ENCODE data around the gene EPHA3. TPM values are rescaled to one million over a fixed set of nuclear protein-coding genes. Genes with fewer than 3 reads are reported as not detected.

Gene EPHA3
- total RNA-seq, 2 donors from 2014 or later = 9.4 to 11.9 TPM

GRCh38 chr3:89278302-89279025 lies 171.0 kb downstream of the EPHA3 start:
- Histone ChIP-seq H3K4me1 (replicated peaks) (no peaks in the 10 kb centered on the region), H3K4me3 (no peak overlapping the region), H3K36me3 (no peaks in the 10 kb centered on the region), H3K9me3 (no peaks in the 10 kb centered on the region), H3K27me3 (replicated peaks; ENCODE audit: insufficient read depth) (no peaks in the 10 kb centered on the region), H3K27ac (no peak overlapping the region)
- WGBS = 57% methylated on average over 9 of the region's 9 CpGs
- no peak for DNase-seq (ENCODE audit: low spot score)
- intact Hi-C loops (cut with DNase I) = no loop called here
- TF ChIP-seq, protein P1, sequence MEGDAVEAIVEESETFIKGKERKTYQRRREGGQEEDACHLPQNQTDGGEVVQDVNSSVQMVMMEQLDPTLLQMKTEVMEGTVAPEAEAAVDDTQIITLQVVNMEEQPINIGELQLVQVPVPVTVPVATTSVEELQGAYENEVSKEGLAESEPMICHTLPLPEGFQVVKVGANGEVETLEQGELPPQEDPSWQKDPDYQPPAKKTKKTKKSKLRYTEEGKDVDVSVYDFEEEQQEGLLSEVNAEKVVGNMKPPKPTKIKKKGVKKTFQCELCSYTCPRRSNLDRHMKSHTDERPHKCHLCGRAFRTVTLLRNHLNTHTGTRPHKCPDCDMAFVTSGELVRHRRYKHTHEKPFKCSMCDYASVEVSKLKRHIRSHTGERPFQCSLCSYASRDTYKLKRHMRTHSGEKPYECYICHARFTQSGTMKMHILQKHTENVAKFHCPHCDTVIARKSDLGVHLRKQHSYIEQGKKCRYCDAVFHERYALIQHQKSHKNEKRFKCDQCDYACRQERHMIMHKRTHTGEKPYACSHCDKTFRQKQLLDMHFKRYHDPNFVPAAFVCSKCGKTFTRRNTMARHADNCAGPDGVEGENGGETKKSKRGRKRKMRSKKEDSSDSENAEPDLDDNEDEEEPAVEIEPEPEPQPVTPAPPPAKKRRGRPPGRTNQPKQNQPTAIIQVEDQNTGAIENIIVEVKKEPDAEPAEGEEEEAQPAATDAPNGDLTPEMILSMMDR (IDR thresholded peaks at IDR 0.05) = no peak
- no peak for TF ChIP-seq POLR2A (IDR thresholded peaks at IDR 0.05)
- no peak for TF ChIP-seq POLR2AphosphoS5 (IDR thresholded peaks at IDR 0.05)

GRCh38 chr3:89280301-89280700 lies 172.9 kb downstream of the EPHA3 start:
- TF ChIP-seq, protein P1 (IDR thresholded peaks at IDR 0.05) = no peak
- TF ChIP-seq POLR2A (IDR thresholded peaks at IDR 0.05) = no peak
- TF ChIP-seq POLR2AphosphoS5 (IDR thresholded peaks at IDR 0.05) = no peak
- DNase-seq (ENCODE audit: low spot score) = no peak
- Histone ChIP-seq H3K27me3 (replicated peaks; ENCODE audit: insufficient read depth) (no peaks in the 10 kb centered on the region), H3K27ac (no peak overlapping the region), H3K9me3 (no peaks in the 10 kb centered on the region), H3K4me1 (replicated peaks) (no peaks in the 10 kb centered on the region), H3K36me3 (no peaks in the 10 kb centered on the region), H3K4me3 (no peak overlapping the region)
- 91% methylated on average over 2 of the region's 2 CpGs for WGBS
- intact Hi-C loops (cut with DNase I) = no loop called here

DNA sequence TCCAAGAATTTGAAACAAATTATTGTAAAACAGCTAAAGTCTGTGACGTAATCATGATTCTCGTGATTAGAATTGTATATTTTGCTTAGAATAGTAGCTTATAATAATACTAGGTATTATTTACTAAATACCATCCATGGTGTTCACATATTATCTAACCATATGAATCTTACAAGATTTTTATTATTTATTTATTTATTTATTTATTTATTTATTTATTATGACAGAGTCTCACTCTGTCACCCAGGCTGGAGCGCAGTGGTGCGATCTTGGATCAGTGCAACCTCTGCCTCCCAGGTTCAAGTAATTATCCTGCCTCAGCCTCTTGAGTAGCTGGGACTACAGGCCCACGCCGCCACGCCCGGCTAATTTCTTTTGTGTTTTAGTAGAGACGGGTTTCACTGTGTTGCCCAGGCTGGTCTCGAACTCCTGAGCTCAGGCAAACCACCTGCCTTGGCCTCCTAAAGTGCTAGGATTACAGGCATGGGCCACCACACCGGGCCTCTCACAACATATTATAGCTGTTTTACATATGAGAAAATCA lies 173.5 kb downstream of the EPHA3 start:
- Histone ChIP-seq H3K36me3 (no peaks in the 10 kb centered on the region), H3K4me1 (replicated peaks) (no peaks in the 10 kb centered on the region), H3K9me3 (no peaks in the 10 kb centered on the region), H3K27me3 (replicated peaks; ENCODE audit: insufficient read depth) (no peaks in the 10 kb centered on the region), H3K27ac (no peak overlapping the region), H3K4me3 (no peak overlapping the region)
- TF ChIP-seq POLR2AphosphoS5 (IDR thresholded peaks at IDR 0.05) (no peak), POLR2A (IDR thresholded peaks at IDR 0.05) (no peak)
- TF ChIP-seq, protein P1 (IDR thresholded peaks at IDR 0.05) = no peak
- DNase-seq (ENCODE audit: low spot score) = no peak
- intact Hi-C loops (cut with DNase I) = no loop called here
- WGBS = 97% methylated on average over 11 of the region's 11 CpGs

- Histone ChIP-seq H3K27ac (no peak overlapping the region), H3K27me3 (replicated peaks; ENCODE audit: insufficient read depth) (no peaks in the 10 kb centered on the region), H3K36me3 (no peaks in the 10 kb centered on the region), H3K4me3 (no peak overlapping the region), H3K9me3 (no peaks in the 10 kb centered on the region), H3K4me1 (replicated peaks) (no peaks in the 10 kb centered on the region)
- 96% methylated on average over 1 of the region's 1 CpG for WGBS
- DNase-seq (ENCODE audit: low spot score) = no peak
- intact Hi-C loops (cut with DNase I) = no loop called here
- no peak for TF ChIP-seq POLR2A (IDR thresholded peaks at IDR 0.05)
- TF ChIP-seq, protein P1 (IDR thresholded peaks at IDR 0.05) = no peak
- TF ChIP-seq POLR2AphosphoS5 (IDR thresholded peaks at IDR 0.05) = no peak
Observed at GRCh38 chr3:89287902-89288508, 180.6 kb downstream of the EPHA3 start.

Data from prostate gland (tissue), 2 donors.